OCI-LY7 (cell line): Measurements from ENCODE around the gene GLRA2. TPM values are rescaled to one million over a fixed set of nuclear protein-coding genes. Genes with fewer than 3 reads are reported as not detected.

Experiments
- BruUV-seq: library from RNA; stranded (reverse); fragments of 400-500 nt; replicated peaks from 2 replicates; lab custom pipeline; 2021; lab: Mats Ljungman, UMichigan
- CTCF ChIA-PET: fragments of 300-600 bp; sonication (Branson Sonifier 250); formaldehyde crosslinking; loops from one replicate; lab custom pipeline; 2022; ENCODE audit warnings: antibody characterized with exemption; ENCODE audit not compliant: unreplicated experiment; lab: Charles Lee
- POLR2A ChIA-PET: fragments of 300-600 bp; sonication (Branson Sonifier 250); formaldehyde crosslinking; loops from one replicate; lab custom pipeline; 2022; ENCODE audit warnings: antibody characterized with exemption; lab: Charles Lee
- DNase-seq: peaks from one replicate; pipeline ENCODE4 v3.0.0-alpha.2; 2015; ENCODE audit warnings: low spot score
- H2AFZ ChIP-seq: fragments of 200-600 bp; sonication (generic), shearing (Covaris generic); 2 replicates; pipeline ENCODE4 v1.6.1; 2014; ENCODE audit warnings: mild to moderate bottlenecking, antibody characterized with exemption, low read length, moderate library complexity
- H3K27ac ChIP-seq: fragments of 200-600 bp; sonication (generic); 2 replicates; pipeline ENCODE4 v1.5.1; 2014; ENCODE audit warnings: mixed run types, low read depth, mild to moderate bottlenecking, moderate library complexity, low read length, inconsistent platforms; ENCODE audit not compliant: poor library complexity, severe bottlenecking
- H3K36me3 ChIP-seq: fragments of 200-600 bp; sonication (generic); 2 replicates; pipeline ENCODE4 v1.6.1; 2014; ENCODE audit warnings: mild to moderate bottlenecking, antibody characterized with exemption, low read length, moderate library complexity, mixed read lengths; ENCODE audit not compliant: insufficient read depth
- H3K4me1 ChIP-seq: fragments of 200-600 bp; sonication (generic); 2 replicates; pipeline ENCODE4 v1.5.1; 2014; ENCODE audit warnings: mild to moderate bottlenecking, low read length; ENCODE audit not compliant: insufficient read depth, poor library complexity, severe bottlenecking
- H3K4me2 ChIP-seq: fragments of 200-600 bp; sonication (generic); 2 replicates; pipeline ENCODE4 v1.6.1; 2014; ENCODE audit warnings: mild to moderate bottlenecking, low read length
- H3K4me3 ChIP-seq: fragments of 200-600 bp; sonication (generic); 2 replicates; pipeline ENCODE4 v1.5.1; 2014; ENCODE audit warnings: mild to moderate bottlenecking, low read depth, low read length; ENCODE audit not compliant: poor library complexity, severe bottlenecking
- H3K79me2 ChIP-seq: fragments of 200-600 bp; sonication (generic); 2 replicates; pipeline ENCODE4 v1.6.1; 2016; ENCODE audit warnings: low read depth, mild to moderate bottlenecking, low read length, moderate library complexity, mixed read lengths; ENCODE audit not compliant: insufficient read depth
- H3K9me2 ChIP-seq: fragments of 200-600 bp; sonication (generic); 2 replicates; pipeline ENCODE4 v1.6.1; 2016; ENCODE audit warnings: mild to moderate bottlenecking, low read length, mixed read lengths; ENCODE audit not compliant: insufficient read depth
- H3K9me3 ChIP-seq: fragments of 200-600 bp; sonication (generic); 2 replicates; pipeline ENCODE4 v1.6.1; 2014; ENCODE audit warnings: mild to moderate bottlenecking, mixed run types, low read length, mixed read lengths
- H4K20me1 ChIP-seq: fragments of 200-600 bp; sonication (generic); 2 replicates; pipeline ENCODE4 v1.6.1; 2014; ENCODE audit warnings: mild to moderate bottlenecking, antibody characterized with exemption, low read length, moderate library complexity, mixed read lengths; ENCODE audit not compliant: insufficient read depth
- EZH2phosphoT487 ChIP-seq: fragments of 200-600 bp; sonication (generic); IDR thresholded peaks from 2 replicates; pipeline ENCODE4 v1.6.1; 2018; ENCODE audit warnings: low read depth, borderline replicate concordance, mild to moderate bottlenecking, mixed run types, antibody characterized with exemption, low read length, moderate library complexity, mixed read lengths
- intact Hi-C: fragments of 100-400 bp; cut with micrococcal nuclease; formaldehyde crosslinking; loops from one replicate; pipeline ENCODE4 v1.10.0; 2022; ENCODE audit not compliant: unreplicated experiment
- total RNA-seq, 2 experiments: library from RNA; depleted of rRNA in 1 of 2; stranded (reverse); fragments of >200 nt in 1 of 2; shearing (Covaris generic) in 1 of 2; gene quantifications; 2 replicates each; pipeline ENCODE4 v1.2.3, GENCODE V29; 2014 to 2022
- TF ChIP-seq, protein P1 (sequence below): fragments of 200-600 bp; sonication (generic); conservative IDR thresholded peaks from 2 replicates; pipeline ENCODE4 v1.5.1; 2014; ENCODE audit warnings: mild to moderate bottlenecking, antibody characterized with exemption, low read length, moderate library complexity, mixed read lengths

The GLRA2 gene
- total RNA-seq, 2 experiments from 2014 or later, result not detected

DNA sequence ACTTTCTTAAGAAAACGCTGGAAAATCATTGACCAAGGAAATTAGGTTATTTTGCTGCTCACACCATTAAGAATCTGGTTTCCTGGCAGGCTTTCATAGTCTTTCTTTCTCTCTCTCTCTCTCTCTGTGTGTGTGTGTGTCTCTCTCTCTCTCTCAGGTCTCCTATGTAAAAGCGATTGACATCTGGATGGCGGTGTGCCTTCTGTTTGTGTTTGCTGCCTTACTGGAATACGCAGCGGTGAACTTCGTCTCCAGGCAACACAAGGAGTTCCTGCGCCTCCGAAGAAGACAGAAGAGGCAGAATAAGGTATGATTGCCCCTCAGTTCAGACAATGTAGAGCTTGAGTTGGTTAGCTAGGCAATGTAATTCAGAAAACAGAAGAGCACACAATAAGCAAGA is 161.2 kb downstream of the GLRA2 start:
- TF ChIP-seq EZH2phosphoT487, result no peak
- TF ChIP-seq, protein P1, sequence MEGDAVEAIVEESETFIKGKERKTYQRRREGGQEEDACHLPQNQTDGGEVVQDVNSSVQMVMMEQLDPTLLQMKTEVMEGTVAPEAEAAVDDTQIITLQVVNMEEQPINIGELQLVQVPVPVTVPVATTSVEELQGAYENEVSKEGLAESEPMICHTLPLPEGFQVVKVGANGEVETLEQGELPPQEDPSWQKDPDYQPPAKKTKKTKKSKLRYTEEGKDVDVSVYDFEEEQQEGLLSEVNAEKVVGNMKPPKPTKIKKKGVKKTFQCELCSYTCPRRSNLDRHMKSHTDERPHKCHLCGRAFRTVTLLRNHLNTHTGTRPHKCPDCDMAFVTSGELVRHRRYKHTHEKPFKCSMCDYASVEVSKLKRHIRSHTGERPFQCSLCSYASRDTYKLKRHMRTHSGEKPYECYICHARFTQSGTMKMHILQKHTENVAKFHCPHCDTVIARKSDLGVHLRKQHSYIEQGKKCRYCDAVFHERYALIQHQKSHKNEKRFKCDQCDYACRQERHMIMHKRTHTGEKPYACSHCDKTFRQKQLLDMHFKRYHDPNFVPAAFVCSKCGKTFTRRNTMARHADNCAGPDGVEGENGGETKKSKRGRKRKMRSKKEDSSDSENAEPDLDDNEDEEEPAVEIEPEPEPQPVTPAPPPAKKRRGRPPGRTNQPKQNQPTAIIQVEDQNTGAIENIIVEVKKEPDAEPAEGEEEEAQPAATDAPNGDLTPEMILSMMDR, result no peak
- H3K4me2 ChIP-seq, result no peak overlapping the region

DNA sequence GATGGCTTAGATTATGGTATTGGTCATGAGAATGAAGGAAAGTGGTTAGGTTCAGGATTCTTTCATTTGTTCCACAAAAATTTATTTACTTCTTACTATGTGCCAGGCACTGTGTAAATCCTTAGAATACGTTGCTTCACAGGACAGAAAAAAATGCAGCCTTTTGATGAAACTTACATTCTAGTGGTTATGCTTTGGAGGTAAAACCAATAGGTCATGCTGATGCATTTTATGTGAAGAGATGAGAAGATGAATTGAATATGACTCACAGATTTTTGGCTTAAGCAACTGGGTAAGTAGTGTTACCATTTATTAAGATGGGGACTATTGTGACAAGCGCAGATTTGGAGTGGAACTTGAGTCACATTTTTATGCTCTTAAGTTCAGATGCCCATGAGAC is 165.3 kb downstream of the GLRA2 start:
- H3K79me2 ChIP-seq, result no peaks in the 10 kb centered on the region
- no peaks in the 10 kb centered on the region for H3K36me3 ChIP-seq
- intact Hi-C loops, result no loop called here
- no peaks in the 10 kb centered on the region for H3K4me1 ChIP-seq
- no peaks in the 10 kb centered on the region for H4K20me1 ChIP-seq
- H3K4me2 ChIP-seq, result no peak overlapping the region
- H3K27ac ChIP-seq, result no peak overlapping the region
- H3K9me3 ChIP-seq, result no peaks in the 10 kb centered on the region
- ChIA-PET POLR2A (no interaction called here), CTCF (no interaction called here)
- H3K9me2 ChIP-seq, result no peaks in the 10 kb centered on the region
- TF ChIP-seq EZH2phosphoT487, result no peak
- TF ChIP-seq, protein P1, result no peak
- DNase-seq, result no peak
- BruUV-seq, result no TSS peak
- no peak overlapping the region for H3K4me3 ChIP-seq
- H2AFZ ChIP-seq, result no peak overlapping the region

More for the DNA sequence above, 161.2 kb downstream of the GLRA2 start:
- no peaks in the 10 kb centered on the region for H3K4me1 ChIP-seq
- ChIA-PET POLR2A (no interaction called here), CTCF (no interaction called here)
- no TSS peak for BruUV-seq
- H2AFZ ChIP-seq, result no peak overlapping the region
- H3K4me3 ChIP-seq, result no peak overlapping the region
- H3K9me2 ChIP-seq, result no peaks in the 10 kb centered on the region
- intact Hi-C loops, result no loop called here
- no peak overlapping the region for H3K27ac ChIP-seq
- H3K9me3 ChIP-seq, result no peaks in the 10 kb centered on the region
- no peaks in the 10 kb centered on the region for H4K20me1 ChIP-seq
- no peaks in the 10 kb centered on the region for H3K36me3 ChIP-seq
- DNase-seq, result no peak
- no peaks in the 10 kb centered on the region for H3K79me2 ChIP-seq

DNA sequence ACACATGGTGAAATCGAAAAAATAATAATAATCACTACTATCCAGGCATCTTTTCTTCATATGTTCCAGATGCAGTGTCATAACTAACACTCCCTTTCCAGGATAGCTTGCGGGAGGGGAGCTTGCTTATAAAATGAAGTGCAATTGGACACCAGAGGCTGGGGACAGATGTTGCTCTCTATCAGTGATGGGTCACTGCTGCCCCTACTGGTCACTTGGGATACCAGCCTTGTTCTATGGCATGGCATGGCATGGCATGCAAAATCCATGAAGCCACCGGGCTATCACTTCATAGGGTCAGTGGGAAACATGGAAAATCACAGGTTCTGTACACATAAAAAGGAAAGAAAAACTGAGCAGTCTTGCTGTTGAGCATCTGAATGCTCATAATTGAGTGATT is 168.1 kb downstream of the GLRA2 start:
- H3K4me2 ChIP-seq, result no peak overlapping the region
- no peaks in the 10 kb centered on the region for H3K36me3 ChIP-seq
- no peaks in the 10 kb centered on the region for H3K4me1 ChIP-seq
- intact Hi-C loops, result no loop called here
- no peak overlapping the region for H3K4me3 ChIP-seq
- no peaks in the 10 kb centered on the region for H3K79me2 ChIP-seq
- no peak overlapping the region for H2AFZ ChIP-seq
- no peak for TF ChIP-seq EZH2phosphoT487
- TF ChIP-seq, protein P1, result peak; percentile 69
- POLR2A ChIA-PET, result no interaction called here
- H3K9me3 ChIP-seq, result no peaks in the 10 kb centered on the region
- CTCF ChIA-PET, result no interaction called here
- peak; percentile 19 for DNase-seq
- H3K9me2 ChIP-seq, result no peaks in the 10 kb centered on the region
- H3K27ac ChIP-seq, result no peak overlapping the region
- no TSS peak for BruUV-seq
- no peaks in the 10 kb centered on the region for H4K20me1 ChIP-seq
